Hepatocyte (in vitro differentiated cells): ENCODE data around the gene PTGES.
"Not testable (repeated sequence)": the region's sequence is repeated elsewhere in the genome, so short reads cannot be mapped to it uniquely, and the experiment has no call there.

ENCODE experiments used
- CTCF ChIP-seq: fragments of 200-600 bp; sonication (generic); IDR thresholded peaks from 2 replicates; pipeline ENCODE4 v1.5.1; 2016; ENCODE audit warnings: antibody characterized with exemption, mild to moderate bottlenecking; ENCODE audit not compliant: poor library complexity
- EZH2 ChIP-seq: fragments of 200-600 bp; sonication (generic); IDR thresholded peaks from 2 replicates; pipeline ENCODE4 v1.6.1; 2016; ENCODE audit warnings: antibody characterized with exemption, mild to moderate bottlenecking, borderline replicate concordance
- EZH2phosphoT487 ChIP-seq: fragments of 200-600 bp; sonication (generic); IDR thresholded peaks from one replicate; pipeline ENCODE4 v1.6.1; 2018; ENCODE audit warnings: antibody characterized with exemption, mild to moderate bottlenecking, low read depth, moderate library complexity; ENCODE audit not compliant: unreplicated experiment, severe bottlenecking

- TF ChIP-seq CTCF, EZH2, EZH2phosphoT487: not testable (repeated sequence)
Measured at GRCh38 chr9:129776096-129776495, 23.3 kb upstream of the PTGES start.
